Calu3 (cell line): ENCODE data around the gene MAG. TPM values are rescaled to one million over a fixed set of nuclear protein-coding genes. Genes with fewer than 3 reads are reported as not detected.

Experiments
- BruUV-seq: library from RNA; stranded (reverse); fragments of 400-500 nt; replicated peaks from 2 replicates; lab custom pipeline; 2021; lab: Mats Ljungman, UMichigan
- CTCF ChIA-PET: fragments of 300-600 bp; sonication (Branson Sonifier 250); formaldehyde crosslinking; loops from one replicate; lab custom pipeline; 2022; ENCODE audit warnings: antibody characterized with exemption; lab: Charles Lee
- DNase-seq: peaks from one replicate; pipeline ENCODE4 v3.0.0; 2022
- H3K27ac Mint-ChIP-seq: one replicate; pipeline ENCODE4 v1.8.0; 2022; ENCODE audit warnings: mixed read lengths; ENCODE audit not compliant: unreplicated experiment
- H3K27me3 Mint-ChIP-seq: one replicate; pipeline ENCODE4 v1.8.0; 2022; ENCODE audit warnings: mixed read lengths; ENCODE audit not compliant: unreplicated experiment
- H3K36me3 Mint-ChIP-seq: one replicate; pipeline ENCODE4 v1.8.0; 2022; ENCODE audit warnings: mild to moderate bottlenecking, moderate library complexity, mixed read lengths; ENCODE audit not compliant: insufficient read depth, unreplicated experiment
- H3K4me1 Mint-ChIP-seq: one replicate; pipeline ENCODE4 v1.8.0; 2022; ENCODE audit warnings: mild to moderate bottlenecking, low read depth, mixed read lengths; ENCODE audit not compliant: unreplicated experiment
- H3K4me3 Mint-ChIP-seq: one replicate; pipeline ENCODE4 v1.8.0; 2022; ENCODE audit warnings: mild to moderate bottlenecking, low read depth, moderate library complexity, mixed read lengths; ENCODE audit not compliant: unreplicated experiment
- H3K9me3 Mint-ChIP-seq: one replicate; pipeline ENCODE4 v1.8.0; 2022; ENCODE audit warnings: low read depth, mixed read lengths; ENCODE audit not compliant: unreplicated experiment
- CTCF ChIP-seq: fragments of 200-600 bp; IDR thresholded peaks from one replicate; pipeline ENCODE4 v1.8.0; 2022; ENCODE audit warnings: antibody characterized with exemption; ENCODE audit not compliant: unreplicated experiment
- intact Hi-C: fragments of 100-400 bp; cut with micrococcal nuclease; formaldehyde crosslinking; loops from one replicate; pipeline ENCODE4 v1.10.0; 2022; ENCODE audit not compliant: unreplicated experiment
- total RNA-seq: library from RNA; stranded (reverse); gene quantifications from 2 replicates; pipeline ENCODE4 v1.2.3, GENCODE V29; 2022

The MAG gene
- total RNA-seq, 1 experiment from 2014 or later, result not detected

GRCh38 chr19:35292421-35293362 is 731 bp downstream of the MAG start:
- H3K27me3 Mint-ChIP-seq, result peaks cover 46% of the 10 kb centered on the region
- H3K27ac Mint-ChIP-seq, result no peak overlapping the region
- no peaks in the 10 kb centered on the region for H3K4me1 Mint-ChIP-seq
- no peak overlapping the region for H3K4me3 Mint-ChIP-seq
- DNase-seq, result no peak
- no peaks in the 10 kb centered on the region for H3K36me3 Mint-ChIP-seq
- H3K9me3 Mint-ChIP-seq, result no peaks in the 10 kb centered on the region
- CTCF ChIA-PET, result no interaction called here
- no peak for TF ChIP-seq CTCF
- no TSS peak for BruUV-seq
- intact Hi-C loops, result no loop called here

- H3K4me1 Mint-ChIP-seq, result no peaks in the 10 kb centered on the region
- CTCF ChIA-PET, result no interaction called here
- H3K9me3 Mint-ChIP-seq, result no peaks in the 10 kb centered on the region
- intact Hi-C loops, result no loop called here
- no peaks in the 10 kb centered on the region for H3K36me3 Mint-ChIP-seq
- TF ChIP-seq CTCF, result no peak
- H3K27me3 Mint-ChIP-seq, result peaks cover 46% of the 10 kb centered on the region
- no peak overlapping the region for H3K27ac Mint-ChIP-seq
- DNase-seq, result no peak
- BruUV-seq, result no TSS peak
- H3K4me3 Mint-ChIP-seq, result no peak overlapping the region
Observed at GRCh38 chr19:35293363-35293739, 1.4 kb downstream of the MAG start.

- no peaks in the 10 kb centered on the region for H3K9me3 Mint-ChIP-seq
- no peak overlapping the region for H3K27ac Mint-ChIP-seq
- DNase-seq, result no peak
- H3K4me1 Mint-ChIP-seq, result no peaks in the 10 kb centered on the region
- H3K27me3 Mint-ChIP-seq, result peaks cover 46% of the 10 kb centered on the region
- CTCF ChIA-PET, result no interaction called here
- intact Hi-C loops, result no loop called here
- TF ChIP-seq CTCF, result no peak
- H3K4me3 Mint-ChIP-seq, result no peak overlapping the region
- no TSS peak for BruUV-seq
- no peaks in the 10 kb centered on the region for H3K36me3 Mint-ChIP-seq
Observed at GRCh38 chr19:35293808-35294207, 1.8 kb downstream of the MAG start.

- H3K9me3 Mint-ChIP-seq, result no peaks in the 10 kb centered on the region
- DNase-seq, result no peak
- CTCF ChIA-PET, result no interaction called here
- TF ChIP-seq CTCF, result no peak
- no peak overlapping the region for H3K4me3 Mint-ChIP-seq
- no peaks in the 10 kb centered on the region for H3K36me3 Mint-ChIP-seq
- H3K27ac Mint-ChIP-seq, result no peak overlapping the region
- peaks cover 46% of the 10 kb centered on the region for H3K27me3 Mint-ChIP-seq
- no peaks in the 10 kb centered on the region for H3K4me1 Mint-ChIP-seq
- no TSS peak for BruUV-seq
- intact Hi-C loops, result no loop called here
Observed at GRCh38 chr19:35294328-35294727, 2.4 kb downstream of the MAG start.
